Transverse colon (tissue), 4 donors: ENCODE measurements around the gene KLHL22. TPM values are rescaled to one million over a fixed set of nuclear protein-coding genes. Genes with fewer than 3 reads are reported as not detected.

Experiments
- DNase-seq: peaks from one replicate; pipeline ENCODE4 v3.0.0-alpha.2; 2019
- H3K27ac ChIP-seq, 4 donors: fragments of 200-600 bp; sonication (generic); 2 replicates each; pipeline ENCODE4 v1.5.1; 2016 to 2018; ENCODE audit warnings: inconsistent platforms in 4 of 4
- H3K27me3 ChIP-seq: fragments of 200-600 bp; sonication (generic); 2 replicates; pipeline ENCODE4 v1.5.1; 2017; ENCODE audit warnings: inconsistent platforms
- H3K36me3 ChIP-seq, 4 donors: fragments of 200-600 bp; sonication (generic); 2 replicates each; pipeline ENCODE4 v1.5.1; 2017 to 2019; ENCODE audit warnings: inconsistent platforms in 4 of 4
- H3K4me1 ChIP-seq, 4 donors: fragments of 200-600 bp; sonication (generic); 2 replicates each; pipeline ENCODE4 v1.5.1; 2017 to 2020; ENCODE audit warnings: inconsistent platforms in 4 of 4
- H3K4me3 ChIP-seq, 4 donors: fragments of 200-600 bp; sonication (generic); 1 replicate in 1 of 4; 2 replicates in 3 of 4; pipeline versions ENCODE4 v1.5.1 to v1.6.1; 2017 to 2019; ENCODE audit warnings: inconsistent platforms in 4 of 4
- H3K9me3 ChIP-seq, 2 donors: fragments of 200-600 bp; sonication (generic); 2 replicates each; pipeline ENCODE4 v1.5.1; 2017 to 2019; ENCODE audit warnings: inconsistent platforms in 2 of 2
- EP300 ChIP-seq: sonication (generic); formaldehyde crosslinking; IDR thresholded peaks from one replicate; pipeline ENCODE4 v1.6.1; 2017; ENCODE audit warnings: antibody characterized with exemption, low read depth
- POLR2A ChIP-seq: fragments of 450-650 bp; IDR thresholded peaks from one replicate; pipeline ENCODE4 v1.6.1; 2016; ENCODE audit warnings: antibody characterized with exemption, mild to moderate bottlenecking, moderate library complexity
- POLR2AphosphoS5 ChIP-seq, 3 donors: sonication (generic); formaldehyde crosslinking; IDR thresholded peaks; one replicate each; pipeline ENCODE4 v1.6.1; 2016; ENCODE audit warnings: antibody characterized with exemption in 3 of 3
- WGBS, 2 donors: methylation state at CpG; one replicate each; pipeline ENCODE4 v1.1.5; 2018; ENCODE audit warnings: low coverage in 1 of 2; 5-methylcytosine and 5-hydroxymethylcytosine counted together
- in situ Hi-C, 4 donors: fragments of 200-750 bp; cut with MboI; loops; one replicate each; pipeline versions ENCODE4 v1.15.0 to v1.15.1; 2017; ENCODE audit warnings: low sequenced_read_pairs in 3 of 4, low pct_ligation_motif_present in 1 of 4, low pct_unique_long_range_greater_than_20kb in 1 of 4
- intact Hi-C: fragments of 100-400 bp; cut with DNase I; formaldehyde crosslinking; loops from one replicate; pipeline ENCODE4 v1.15.1; 2023; ENCODE audit warnings: low total_unique reads
- total RNA-seq, 4 donors: library from RNA; depleted of rRNA; stranded (reverse); fragments of >200 nt; gene quantifications; one replicate each; pipeline ENCODE4 v1.1.0, GENCODE V29; 2016
- TF ChIP-seq, protein P1 (sequence below), 5 experiments: fragments of 200-600 bp in 3 of 5; fragments of 450-650 bp in 2 of 5; sonication (generic) in 3 of 5; IDR thresholded peaks; 1 replicate in 2 of 5; 2 replicates in 3 of 5; pipeline ENCODE4 v1.5.1; 2016 to 2017; ENCODE audit warnings: antibody characterized with exemption in 5 of 5, inconsistent platforms in 3 of 5, mild to moderate bottlenecking in 2 of 5, moderate library complexity in 1 of 5

The KLHL22 gene
- total RNA-seq, 4 donors from 2014 or later, result 12.7 to 75.9 (median 16.9) TPM

DNA sequence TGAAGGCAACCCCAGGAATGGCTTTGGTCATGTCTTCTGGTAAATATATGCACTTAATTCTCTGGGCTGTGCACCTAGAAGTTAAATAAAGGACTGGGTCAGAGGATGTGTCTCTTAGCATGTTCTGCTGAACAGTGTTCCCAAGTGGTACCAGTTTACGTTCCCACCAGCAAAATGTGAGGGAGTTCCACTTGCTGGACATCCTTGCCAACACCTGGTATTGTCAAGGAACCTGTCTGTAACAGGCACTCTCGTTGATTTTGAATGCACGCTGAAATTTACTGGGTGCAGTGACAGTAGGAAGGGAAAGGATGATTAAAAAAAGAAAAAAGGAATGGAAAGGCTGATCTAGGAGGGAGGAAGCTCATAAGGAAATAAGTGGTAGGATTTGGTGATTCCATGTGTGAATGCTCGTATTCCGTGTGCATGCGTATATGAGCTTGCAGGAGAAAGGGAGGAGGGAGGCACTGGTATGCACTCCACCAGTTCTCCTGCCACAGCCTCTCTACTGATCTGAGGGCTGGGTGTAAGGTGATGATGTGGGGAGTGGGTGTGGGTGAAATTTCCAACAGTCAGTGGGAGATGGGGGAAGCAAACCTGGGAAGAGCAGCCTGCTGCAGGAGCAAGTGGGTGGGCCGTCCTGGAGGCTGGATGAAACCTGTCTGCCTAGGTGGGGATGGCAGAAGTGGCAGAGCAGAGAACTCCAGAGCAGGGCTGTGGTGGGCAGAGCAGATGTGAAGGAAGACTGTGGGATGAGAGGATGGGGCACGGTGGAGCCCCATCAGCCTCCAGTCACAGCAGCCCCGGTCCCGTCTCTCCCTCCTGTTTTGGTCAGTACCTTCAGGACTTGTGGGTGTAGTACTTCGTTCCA, 26.8 kb upstream of the KLHL22 start:
- Histone ChIP-seq H3K27ac (no peak overlapping the region), H3K4me3 (no peak overlapping the region), H3K9me3 (no peaks in the 10 kb centered on the region), H3K27me3 (no peaks in the 10 kb centered on the region), H3K4me1 (peaks cover 13 to 37% (median 21%) of the 10 kb centered on the region in 4 donors), H3K36me3 (peaks cover 0 to 7% (median 0%) of the 10 kb centered on the region in 4 donors)
- TF ChIP-seq, protein P1, sequence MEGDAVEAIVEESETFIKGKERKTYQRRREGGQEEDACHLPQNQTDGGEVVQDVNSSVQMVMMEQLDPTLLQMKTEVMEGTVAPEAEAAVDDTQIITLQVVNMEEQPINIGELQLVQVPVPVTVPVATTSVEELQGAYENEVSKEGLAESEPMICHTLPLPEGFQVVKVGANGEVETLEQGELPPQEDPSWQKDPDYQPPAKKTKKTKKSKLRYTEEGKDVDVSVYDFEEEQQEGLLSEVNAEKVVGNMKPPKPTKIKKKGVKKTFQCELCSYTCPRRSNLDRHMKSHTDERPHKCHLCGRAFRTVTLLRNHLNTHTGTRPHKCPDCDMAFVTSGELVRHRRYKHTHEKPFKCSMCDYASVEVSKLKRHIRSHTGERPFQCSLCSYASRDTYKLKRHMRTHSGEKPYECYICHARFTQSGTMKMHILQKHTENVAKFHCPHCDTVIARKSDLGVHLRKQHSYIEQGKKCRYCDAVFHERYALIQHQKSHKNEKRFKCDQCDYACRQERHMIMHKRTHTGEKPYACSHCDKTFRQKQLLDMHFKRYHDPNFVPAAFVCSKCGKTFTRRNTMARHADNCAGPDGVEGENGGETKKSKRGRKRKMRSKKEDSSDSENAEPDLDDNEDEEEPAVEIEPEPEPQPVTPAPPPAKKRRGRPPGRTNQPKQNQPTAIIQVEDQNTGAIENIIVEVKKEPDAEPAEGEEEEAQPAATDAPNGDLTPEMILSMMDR (IDR thresholded peaks at IDR 0.05), result no peak
- no peak for TF ChIP-seq POLR2A
- TF ChIP-seq EP300, result no peak
- TF ChIP-seq POLR2AphosphoS5 (IDR thresholded peaks at IDR 0.05), result no peak
- intact Hi-C loops (no loop called here), in situ Hi-C loops (no loop called here)
- no peak for DNase-seq
- WGBS, 2 donors, result 83 to 86% methylated on average over 6 to 11 of the region's 11 CpGs

DNA sequence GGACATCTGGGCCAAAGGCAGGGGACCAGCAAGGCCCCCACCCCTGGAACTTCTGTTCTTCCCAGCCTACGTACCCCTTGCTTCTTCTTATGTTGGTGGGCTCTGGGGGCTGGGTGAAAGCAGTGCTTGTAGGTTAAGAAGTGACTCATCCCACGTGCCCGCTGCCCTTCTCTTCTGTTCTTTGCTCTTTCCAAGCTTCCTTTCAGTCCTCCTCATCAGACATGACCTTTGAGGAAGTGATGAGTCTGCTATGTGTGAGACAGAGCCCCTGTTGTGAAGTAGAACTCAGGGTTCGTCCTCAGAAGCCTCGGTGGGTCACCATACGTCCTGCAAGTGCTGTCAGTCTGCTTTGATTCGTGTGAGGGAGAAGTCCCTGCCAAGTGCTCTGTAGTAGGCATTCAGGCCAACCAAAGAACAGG, 24.5 kb upstream of the KLHL22 start:
- in situ Hi-C loops, result no loop called here
- Histone ChIP-seq H3K36me3 (no peaks in the 10 kb centered on the region), H3K27me3 (no peaks in the 10 kb centered on the region), H3K4me3 (no peak overlapping the region), H3K9me3 (no peaks in the 10 kb centered on the region), H3K27ac (no peak overlapping the region), H3K4me1 (peaks cover 13 to 37% (median 20%) of the 10 kb centered on the region in 4 donors)
- TF ChIP-seq, protein P1 (IDR thresholded peaks at IDR 0.05), result no peak
- no peak for TF ChIP-seq POLR2A
- TF ChIP-seq EP300, result no peak
- TF ChIP-seq POLR2AphosphoS5 (IDR thresholded peaks at IDR 0.05), result no peak
- DNase-seq, result no peak
- WGBS, 2 donors, result 72% methylated on average over 7 of the region's 7 CpGs; no CpG with 5 or more reads in 1 of the 2 donors
- intact Hi-C loops, result no loop called here

DNA sequence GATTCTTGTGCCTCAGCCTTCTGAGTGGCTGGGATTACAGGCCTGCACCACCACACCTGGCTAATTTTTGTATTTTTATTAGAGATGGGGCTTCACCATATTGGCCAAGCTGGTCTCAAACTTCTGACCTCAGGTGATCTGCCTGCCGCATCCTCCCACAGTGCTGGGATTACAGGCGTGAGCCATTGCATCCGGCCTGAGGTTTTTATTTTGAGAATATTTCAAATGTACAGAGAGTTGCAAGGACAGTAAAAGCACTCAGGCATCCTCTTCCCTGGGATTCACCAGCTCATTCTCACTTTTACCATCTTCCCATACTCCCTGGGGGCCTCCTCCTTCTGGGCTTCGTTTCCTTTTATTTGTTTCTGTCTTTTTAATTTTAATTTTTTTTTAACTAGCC, 24.0 kb upstream of the KLHL22 start:
- Histone ChIP-seq H3K4me3 (no peak overlapping the region), H3K9me3 (no peaks in the 10 kb centered on the region), H3K36me3 (no peaks in the 10 kb centered on the region), H3K27ac (no peak overlapping the region), H3K4me1 (peaks cover 13 to 42% (median 22%) of the 10 kb centered on the region in 4 donors), H3K27me3 (no peaks in the 10 kb centered on the region)
- intact Hi-C loops, result no loop called here
- TF ChIP-seq POLR2AphosphoS5 (IDR thresholded peaks at IDR 0.05), result no peak
- TF ChIP-seq, protein P1 (IDR thresholded peaks at IDR 0.05), result no peak
- TF ChIP-seq POLR2A, result no peak
- TF ChIP-seq EP300, result no peak
- no peak for DNase-seq
- WGBS, 2 donors, result 65 to 80% methylated on average over 3 to 4 of the region's 4 CpGs
- in situ Hi-C loops, result no loop called here

DNA sequence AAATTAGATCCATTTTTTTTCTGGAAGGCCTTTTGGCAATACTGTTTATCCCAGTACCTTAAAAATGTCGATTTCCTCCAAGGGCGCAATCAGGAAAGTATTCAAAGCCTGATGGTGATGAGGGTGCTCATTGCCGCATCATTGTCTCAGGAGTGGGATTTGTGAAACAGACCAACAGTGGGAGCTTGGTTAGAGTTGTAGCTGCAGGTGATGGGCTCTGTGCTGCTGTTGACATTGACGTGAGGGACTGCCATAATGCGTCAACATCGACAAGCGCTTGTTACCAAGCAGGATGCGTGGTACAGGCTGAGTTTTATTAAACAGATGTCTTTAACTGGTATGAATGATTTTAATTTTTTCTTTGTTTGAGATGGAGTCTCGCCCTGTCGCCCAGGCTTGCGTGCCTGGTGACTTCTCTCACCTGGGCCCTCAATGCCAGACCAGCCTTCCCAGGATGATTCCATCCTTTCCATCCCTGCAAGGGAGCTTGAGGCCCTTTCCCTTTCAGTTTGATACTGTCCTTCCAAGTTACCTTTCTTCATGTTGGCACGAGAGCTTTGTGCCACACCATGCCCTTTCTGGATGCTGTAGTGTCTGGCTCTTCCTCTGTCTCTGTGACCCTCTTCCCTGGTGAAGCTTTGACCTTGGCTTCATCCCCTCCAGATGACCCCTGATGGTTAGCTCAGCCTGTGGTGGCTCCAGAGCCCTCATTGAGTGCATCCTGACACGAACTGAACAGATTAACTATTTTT, 22.4 kb upstream of the KLHL22 start:
- TF ChIP-seq POLR2AphosphoS5 (IDR thresholded peaks at IDR 0.05) (no peak), POLR2A (no peak)
- TF ChIP-seq, protein P1 (IDR thresholded peaks at IDR 0.05), result no peak
- Histone ChIP-seq H3K36me3 (no peaks in the 10 kb centered on the region), H3K4me3 (no peak overlapping the region), H3K27ac (no peak overlapping the region), H3K27me3 (no peaks in the 10 kb centered on the region), H3K4me1 (peaks cover 1 to 33% (median 14%) of the 10 kb centered on the region in 4 donors), H3K9me3 (no peaks in the 10 kb centered on the region)
- WGBS, 2 donors, result 92 to 95% methylated on average over 6 to 13 of the region's 13 CpGs
- in situ Hi-C loops (no loop called here), intact Hi-C loops (no loop called here)
- DNase-seq, result no peak
